ENCODE data around the gene ARID5B. TPM values are rescaled to one million over a fixed set of nuclear protein-coding genes. Genes with fewer than 3 reads are reported as not detected.

The ARID5B gene
- total RNA-seq, 4 donors from 2014 or later = 10.5 to 167 (median 29.4) TPM

DNA sequence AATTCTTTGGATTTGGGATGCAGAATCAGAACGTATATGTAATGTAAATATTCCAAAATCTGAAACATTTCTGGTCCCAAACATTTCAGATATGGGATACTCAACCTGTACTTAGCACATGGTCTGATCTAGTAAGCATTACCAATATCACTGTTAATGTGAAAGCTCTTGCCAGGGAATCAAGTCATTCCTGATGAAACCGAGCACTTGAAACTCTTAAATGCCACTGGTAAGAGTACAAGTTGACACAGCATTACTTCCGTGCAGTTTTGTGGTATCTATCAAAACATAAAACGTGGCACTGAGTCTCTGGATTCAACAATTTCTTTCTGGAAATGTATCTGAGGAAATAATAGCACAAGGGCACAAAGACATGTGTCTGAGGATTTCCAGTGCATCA lies 211.5 kb downstream of the ARID5B start:
- Histone ChIP-seq H3K27ac (no peak overlapping the region), H3K4me3 (no peak overlapping the region), H3K27me3 (no peaks in the 10 kb centered on the region), H3K36me3 (no peaks in the 10 kb centered on the region), H3K9me3 (no peaks in the 10 kb centered on the region), H3K4me1 (peaks cover 0 to 9% (median 5%) of the 10 kb centered on the region in 4 donors)
- TF ChIP-seq, protein P1, sequence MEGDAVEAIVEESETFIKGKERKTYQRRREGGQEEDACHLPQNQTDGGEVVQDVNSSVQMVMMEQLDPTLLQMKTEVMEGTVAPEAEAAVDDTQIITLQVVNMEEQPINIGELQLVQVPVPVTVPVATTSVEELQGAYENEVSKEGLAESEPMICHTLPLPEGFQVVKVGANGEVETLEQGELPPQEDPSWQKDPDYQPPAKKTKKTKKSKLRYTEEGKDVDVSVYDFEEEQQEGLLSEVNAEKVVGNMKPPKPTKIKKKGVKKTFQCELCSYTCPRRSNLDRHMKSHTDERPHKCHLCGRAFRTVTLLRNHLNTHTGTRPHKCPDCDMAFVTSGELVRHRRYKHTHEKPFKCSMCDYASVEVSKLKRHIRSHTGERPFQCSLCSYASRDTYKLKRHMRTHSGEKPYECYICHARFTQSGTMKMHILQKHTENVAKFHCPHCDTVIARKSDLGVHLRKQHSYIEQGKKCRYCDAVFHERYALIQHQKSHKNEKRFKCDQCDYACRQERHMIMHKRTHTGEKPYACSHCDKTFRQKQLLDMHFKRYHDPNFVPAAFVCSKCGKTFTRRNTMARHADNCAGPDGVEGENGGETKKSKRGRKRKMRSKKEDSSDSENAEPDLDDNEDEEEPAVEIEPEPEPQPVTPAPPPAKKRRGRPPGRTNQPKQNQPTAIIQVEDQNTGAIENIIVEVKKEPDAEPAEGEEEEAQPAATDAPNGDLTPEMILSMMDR (IDR thresholded peaks at IDR 0.05) = no peak
- no peak for DNase-seq

DNA sequence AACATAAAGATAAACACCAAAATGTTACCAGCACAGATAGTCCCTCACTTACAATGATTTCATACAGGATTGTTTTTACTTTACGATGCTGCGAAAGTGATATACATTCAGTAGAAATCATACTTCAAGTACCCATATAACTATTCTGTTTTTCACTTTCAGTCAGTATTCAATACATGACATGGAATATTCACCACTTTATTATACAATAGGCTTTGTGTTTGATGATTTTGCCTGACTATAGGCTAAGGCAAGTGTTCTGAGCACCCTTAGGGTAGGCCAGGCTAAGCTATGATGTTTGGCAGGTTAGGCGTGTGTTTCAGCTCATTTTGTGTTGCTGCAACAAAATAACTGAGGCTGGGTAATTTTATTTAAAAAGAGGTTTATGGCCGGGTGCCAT lies 212.2 kb downstream of the ARID5B start:
- Histone ChIP-seq H3K27me3 (no peaks in the 10 kb centered on the region), H3K27ac (no peak overlapping the region), H3K36me3 (no peaks in the 10 kb centered on the region), H3K4me1 (peaks cover 0 to 9% (median 5%) of the 10 kb centered on the region in 4 donors), H3K4me3 (no peak overlapping the region), H3K9me3 (no peaks in the 10 kb centered on the region)
- TF ChIP-seq, protein P1 (IDR thresholded peaks at IDR 0.05) = no peak
- TF ChIP-seq POLR2A (IDR thresholded peaks at IDR 0.05) = no peak
- DNase-seq = no peak

DNA sequence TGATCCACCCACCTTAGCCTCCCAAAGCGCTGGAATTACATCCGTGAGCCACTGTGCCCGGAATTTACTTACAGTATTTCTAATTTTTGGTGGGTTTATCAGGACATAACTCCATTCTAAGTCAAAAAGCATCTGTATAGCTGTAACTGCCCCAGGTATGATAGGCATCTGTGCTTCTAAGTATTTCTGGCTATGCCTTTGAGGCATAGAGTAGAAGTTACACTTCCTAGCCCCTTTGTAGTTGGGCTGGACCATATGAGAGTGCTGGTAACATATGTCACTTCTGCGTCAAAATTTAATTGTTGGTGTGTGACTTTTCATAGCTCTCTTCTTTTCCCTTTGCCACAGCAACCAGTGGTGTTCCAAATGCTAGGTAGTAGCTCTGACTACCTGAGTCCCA lies 213.8 kb downstream of the ARID5B start:
- no peak overlapping the region for H3K4me3 ChIP-seq
- no peak overlapping the region for H3K27ac ChIP-seq
- no peak for DNase-seq
- no peaks in the 10 kb centered on the region for H3K4me1 ChIP-seq
- H3K36me3 ChIP-seq = no peaks in the 10 kb centered on the region
- H3K27me3 ChIP-seq = no peaks in the 10 kb centered on the region
- H3K9me3 ChIP-seq = no peaks in the 10 kb centered on the region
- TF ChIP-seq, protein P1 (IDR thresholded peaks at IDR 0.05) = no peak
- TF ChIP-seq POLR2A (IDR thresholded peaks at IDR 0.05) = no peak

DNA sequence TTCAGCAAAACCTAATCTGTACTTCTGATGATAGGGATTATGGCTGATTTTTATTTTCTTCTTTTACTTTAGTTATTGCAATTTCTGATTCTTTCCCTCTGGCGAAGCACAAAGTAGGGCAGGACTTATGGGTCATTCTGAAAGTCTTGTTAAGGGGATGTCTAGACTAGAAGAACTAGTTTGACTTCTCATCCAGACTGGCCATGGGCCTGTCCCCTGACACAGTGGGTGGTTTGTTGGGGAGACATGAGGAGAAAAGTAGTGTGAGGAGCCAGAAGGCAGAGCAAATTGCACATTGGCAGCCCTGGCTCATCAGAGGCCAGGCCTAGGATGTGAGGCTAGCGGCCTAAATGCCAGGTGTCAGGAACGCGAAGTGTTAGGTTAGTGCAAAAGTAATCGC lies 214.3 kb downstream of the ARID5B start:
- DNase-seq = no peak
- Histone ChIP-seq H3K4me1 (no peaks in the 10 kb centered on the region), H3K27me3 (no peaks in the 10 kb centered on the region), H3K9me3 (no peaks in the 10 kb centered on the region), H3K36me3 (no peaks in the 10 kb centered on the region), H3K27ac (no peak overlapping the region), H3K4me3 (no peak overlapping the region)
- TF ChIP-seq, protein P1 (IDR thresholded peaks at IDR 0.05) = no peak
- no peak for TF ChIP-seq POLR2A (IDR thresholded peaks at IDR 0.05)

DNA sequence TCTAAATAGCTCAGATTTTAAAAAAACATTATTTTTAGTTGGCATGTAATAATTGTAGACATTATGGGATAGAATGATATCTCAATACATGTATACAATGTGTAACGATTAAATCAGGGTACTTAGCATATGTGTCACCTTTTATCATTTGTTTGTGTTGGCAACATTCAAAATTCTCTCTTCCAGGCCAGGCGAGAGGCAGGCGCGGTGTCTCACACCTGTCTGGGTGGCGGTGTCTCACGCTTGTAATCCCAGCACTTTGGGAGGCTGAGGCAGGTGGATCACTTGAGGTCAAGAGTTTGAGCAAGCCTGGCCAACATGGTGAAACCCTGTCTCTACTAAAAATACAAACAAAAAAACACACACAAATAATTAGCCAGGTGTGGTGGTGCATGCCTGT lies 215.4 kb downstream of the ARID5B start:
- no peak for TF ChIP-seq POLR2A (IDR thresholded peaks at IDR 0.05)
- TF ChIP-seq, protein P1 (IDR thresholded peaks at IDR 0.05) = no peak
- Histone ChIP-seq H3K27me3 (no peaks in the 10 kb centered on the region), H3K4me1 (no peaks in the 10 kb centered on the region), H3K9me3 (no peaks in the 10 kb centered on the region), H3K27ac (no peak overlapping the region), H3K36me3 (no peaks in the 10 kb centered on the region), H3K4me3 (no peak overlapping the region)
- DNase-seq = no peak

DNA sequence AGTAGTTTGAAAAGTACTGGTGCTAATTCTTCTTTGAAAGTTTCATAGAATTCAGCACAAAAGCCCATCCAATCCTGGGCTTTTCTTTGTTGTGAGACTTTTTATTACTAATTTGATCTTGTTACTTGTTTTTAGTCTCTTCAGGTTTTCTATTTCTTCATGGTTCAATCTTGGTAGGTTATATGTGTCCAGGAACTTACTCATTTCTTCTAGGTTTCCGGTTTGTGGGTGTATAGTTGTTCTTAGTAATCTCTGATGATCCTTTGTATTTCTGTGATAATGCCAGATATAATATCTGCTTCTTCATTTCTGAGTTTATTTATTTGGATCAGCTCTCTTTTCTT lies 219.7 kb downstream of the ARID5B start:
- no peak for DNase-seq
- Histone ChIP-seq H3K4me1 (no peaks in the 10 kb centered on the region), H3K36me3 (no peaks in the 10 kb centered on the region), H3K27ac (no peak overlapping the region), H3K9me3 (no peaks in the 10 kb centered on the region), H3K27me3 (no peaks in the 10 kb centered on the region), H3K4me3 (no peak overlapping the region)
- TF ChIP-seq POLR2A (IDR thresholded peaks at IDR 0.05) = no peak
- TF ChIP-seq, protein P1 (IDR thresholded peaks at IDR 0.05) = no peak

Data from Peyer's patch (tissue), 4 donors.